RPMI8226 (cell line): Measurements from ENCODE around the gene TJP3.

Experiments used
- DNase-seq: peaks from one replicate; pipeline ENCODE4 v3.0.0-alpha.2; 2015

The TJP3 gene

DNA sequence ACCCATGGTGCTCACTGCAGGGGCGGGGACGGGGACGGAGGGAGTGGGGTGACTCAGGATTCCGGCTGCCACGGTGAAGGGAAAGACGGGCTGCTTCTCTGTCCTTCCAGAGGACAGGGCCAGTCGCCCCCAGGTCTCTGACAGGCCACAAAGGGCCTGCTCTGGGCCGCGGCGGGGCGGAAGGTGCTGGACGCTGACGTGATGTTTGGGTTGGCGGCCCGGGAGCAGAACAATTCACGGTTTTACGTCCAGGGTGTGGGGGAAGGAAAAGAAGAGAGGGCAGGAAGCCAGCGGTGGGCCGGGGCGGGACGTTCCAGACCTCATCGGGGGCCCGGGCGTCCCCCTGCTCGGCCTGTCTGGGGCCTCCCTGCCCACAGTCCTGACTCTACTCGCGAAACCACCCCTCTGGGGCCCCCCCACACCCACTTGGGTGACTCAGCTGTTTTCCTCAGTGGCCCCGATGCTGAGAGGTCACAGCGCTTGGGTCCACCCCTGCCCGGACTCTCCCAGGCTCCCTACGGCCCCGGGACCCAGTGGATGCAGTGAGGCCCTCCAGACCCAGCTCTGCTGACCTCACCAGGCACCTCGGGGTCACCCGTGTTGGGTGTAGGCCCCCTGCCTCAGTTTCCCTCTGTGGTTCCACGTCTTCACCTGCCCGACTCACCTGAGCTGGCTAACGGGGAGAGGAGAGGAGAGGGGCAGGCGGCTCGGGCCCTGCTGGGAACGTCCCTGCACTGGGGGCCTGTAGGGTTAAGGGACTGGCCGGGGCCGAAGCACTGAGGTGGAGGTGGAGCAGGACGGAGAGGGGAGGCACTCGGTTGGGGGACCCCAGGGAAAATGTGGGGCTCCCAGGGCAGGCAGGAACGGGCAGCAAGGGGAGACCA lies 37.1 kb upstream of the TJP3 start:
- no peak for DNase-seq

DNA sequence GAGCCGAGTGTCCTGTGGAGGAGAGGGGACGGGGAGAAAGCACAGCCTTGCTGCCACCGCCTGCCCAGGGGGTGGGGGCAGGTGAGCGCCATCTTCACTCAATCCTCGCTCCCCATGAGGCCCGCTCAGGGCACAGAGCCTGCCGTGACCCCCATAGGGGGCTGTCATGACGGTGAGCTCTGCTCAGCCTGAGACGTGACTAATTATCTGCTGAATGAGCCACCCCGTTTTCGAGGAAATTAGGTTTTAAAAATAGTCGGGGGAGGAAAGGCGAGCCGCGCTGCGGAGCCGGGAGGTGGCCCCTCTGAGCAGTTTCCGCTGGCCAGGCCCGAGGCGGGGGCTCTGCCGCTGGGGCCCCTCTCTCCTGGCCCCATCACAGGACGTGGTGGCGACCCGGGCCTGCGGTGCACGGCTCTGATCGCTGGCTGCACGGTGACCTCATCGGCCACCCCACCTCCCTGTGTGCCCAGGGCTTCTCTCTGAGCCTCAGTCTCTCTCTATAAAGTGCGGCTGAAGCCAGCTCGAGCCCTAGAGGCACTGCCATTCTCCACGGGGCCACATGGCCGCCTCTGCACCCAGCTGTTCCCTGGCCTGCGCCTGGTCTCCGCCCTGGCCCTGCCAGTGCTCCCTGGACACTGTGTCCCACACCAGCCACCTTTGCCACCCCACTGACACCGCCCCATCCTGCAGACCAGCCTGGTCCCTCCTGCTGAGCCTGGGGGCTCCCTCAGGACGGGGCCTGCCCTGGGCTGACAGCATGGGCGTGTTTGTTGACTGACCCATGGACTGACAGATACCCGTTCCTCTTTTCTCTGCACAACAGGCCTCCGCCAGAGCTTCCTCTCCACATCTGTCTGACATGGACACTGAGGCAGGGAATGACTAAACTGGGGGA lies 36.3 kb upstream of the TJP3 start:
- DNase-seq, result no peak

DNA sequence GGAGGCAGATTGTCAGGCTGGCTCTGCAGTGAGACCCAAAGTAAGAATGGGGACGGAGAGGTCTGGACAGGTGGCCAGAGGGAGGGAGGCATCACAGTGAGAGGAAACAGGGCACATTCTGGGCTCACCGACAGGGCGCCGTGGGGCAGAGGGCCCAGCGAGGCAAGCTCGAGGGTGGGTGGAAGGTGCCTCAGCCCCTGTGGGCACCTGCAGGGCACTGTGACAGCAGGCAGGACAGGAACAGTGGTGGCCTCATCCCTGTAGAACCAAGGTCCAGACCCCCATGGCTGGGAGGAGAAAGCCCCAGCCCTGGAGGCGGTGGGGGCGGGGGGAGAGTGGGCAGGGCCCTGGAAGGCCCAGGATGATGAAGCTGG lies 35.6 kb upstream of the TJP3 start:
- no peak for DNase-seq

DNA sequence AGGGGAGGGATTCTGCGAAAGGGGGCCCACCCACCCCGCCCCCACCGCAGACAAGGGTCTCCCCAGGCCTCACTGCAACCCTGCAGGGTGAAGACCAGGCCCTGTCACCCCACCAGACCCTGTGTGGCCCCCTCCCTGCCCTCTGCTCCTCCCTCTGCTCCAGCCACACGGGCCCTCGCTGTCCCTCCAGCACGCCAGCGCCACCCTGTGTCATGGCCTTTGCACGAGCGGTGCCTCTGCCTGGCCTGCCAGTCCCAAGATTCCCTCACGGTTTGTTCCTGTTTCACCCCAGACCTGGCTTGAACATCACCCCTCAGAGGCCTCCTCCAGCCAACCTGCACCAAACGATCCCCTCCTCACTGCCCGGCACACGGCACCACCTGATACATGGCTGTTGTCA lies 35.2 kb upstream of the TJP3 start:
- no peak for DNase-seq

DNA sequence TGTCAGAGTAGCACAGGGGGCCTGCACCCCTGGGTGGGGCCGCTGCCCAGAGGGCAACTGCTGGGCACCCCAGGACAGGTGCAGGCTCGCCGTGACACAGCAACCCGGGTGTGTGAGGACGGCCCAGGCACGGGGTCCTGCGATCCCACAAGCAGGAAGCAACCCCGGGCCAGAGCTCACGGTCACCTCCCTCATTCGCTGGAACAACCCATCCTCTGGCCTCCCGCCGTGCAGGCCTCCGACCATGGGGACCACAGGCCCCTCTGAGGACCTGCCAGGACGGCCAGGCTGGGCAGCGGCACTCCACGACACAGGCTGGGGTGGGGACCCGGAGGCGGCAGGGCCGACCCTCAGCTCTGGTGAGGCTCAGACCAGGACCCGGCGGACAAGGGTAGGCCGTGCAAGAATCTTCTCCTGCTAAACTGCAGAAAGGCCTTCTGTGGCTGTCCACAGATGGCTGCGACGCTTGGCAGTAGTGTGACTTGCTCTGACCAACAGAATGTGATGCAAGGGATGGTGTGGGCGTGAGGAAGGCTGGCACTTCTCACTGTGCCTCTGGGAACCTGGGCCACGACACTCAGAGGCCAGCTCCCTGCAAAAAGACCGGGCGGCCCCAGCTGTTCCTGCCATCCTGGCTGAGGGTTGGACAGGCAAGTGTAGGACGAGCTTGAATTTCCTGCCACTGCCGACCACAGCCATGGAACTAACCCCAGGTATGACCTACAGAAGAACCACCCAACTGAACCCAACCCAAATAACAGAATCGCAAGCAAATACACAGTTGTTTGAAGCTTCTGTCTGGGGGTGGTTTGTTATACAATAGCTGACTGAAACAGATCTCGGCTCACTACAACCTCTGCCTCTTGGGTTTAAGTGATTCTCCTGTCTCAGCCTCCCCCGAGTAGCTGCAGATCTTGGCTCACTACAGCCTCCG lies 34.4 kb upstream of the TJP3 start:
- no peak for DNase-seq

DNA sequence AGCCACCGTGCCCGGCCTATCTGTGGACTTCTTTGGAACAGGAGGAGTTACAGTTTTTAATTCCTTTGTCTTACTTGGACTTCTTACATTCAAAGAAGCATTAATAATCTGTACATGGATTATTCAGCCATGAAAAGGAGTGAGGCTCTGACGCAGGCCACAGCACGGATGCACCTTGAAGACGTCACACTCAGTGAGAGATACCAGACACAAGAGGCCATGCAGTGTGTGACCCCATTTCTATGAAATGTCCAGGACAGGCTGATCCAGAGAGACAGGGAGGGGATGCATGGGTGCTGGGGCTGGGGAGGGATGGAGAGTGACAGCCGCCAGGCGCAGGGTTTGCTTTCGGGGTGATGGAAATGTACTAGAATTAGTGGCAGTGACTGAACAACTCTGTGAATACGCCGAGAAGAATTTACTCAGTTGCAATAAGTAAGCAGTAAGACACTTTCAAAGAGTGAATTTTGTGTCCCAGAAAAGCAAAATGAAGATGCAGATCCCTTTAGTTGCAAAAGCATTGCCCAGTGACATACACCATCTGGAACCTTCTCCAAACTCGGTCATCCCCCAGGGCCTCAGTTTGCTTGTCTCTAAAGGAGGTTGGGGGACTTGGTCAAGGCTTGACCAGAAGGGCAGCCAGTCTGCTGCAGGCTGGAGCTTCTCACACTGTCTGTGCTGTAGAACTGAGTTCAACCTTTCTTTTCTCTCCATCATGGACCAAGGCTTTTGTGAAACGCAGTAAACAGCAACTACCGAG lies 33.2 kb upstream of the TJP3 start:
- DNase-seq, result no peak

DNA sequence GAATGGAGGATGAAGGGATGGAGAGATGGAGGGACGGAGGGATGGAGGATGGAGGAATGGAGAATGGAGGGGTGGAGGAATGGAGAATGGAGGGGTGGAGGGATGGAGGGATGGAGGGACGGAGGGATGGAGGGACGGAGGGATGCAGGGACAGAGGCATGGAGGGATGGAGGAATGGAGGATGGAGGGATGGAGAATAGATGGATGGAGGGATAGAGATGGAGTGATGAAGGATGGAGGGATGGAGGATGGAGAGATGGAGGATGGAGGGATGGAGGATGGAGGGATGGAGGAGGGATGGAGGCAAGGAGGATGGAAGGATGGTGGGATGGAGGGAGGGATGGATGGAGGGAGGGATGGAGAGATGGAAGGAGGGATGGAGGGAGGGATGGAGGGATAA lies 30.0 kb upstream of the TJP3 start:
- DNase-seq, result no peak

DNA sequence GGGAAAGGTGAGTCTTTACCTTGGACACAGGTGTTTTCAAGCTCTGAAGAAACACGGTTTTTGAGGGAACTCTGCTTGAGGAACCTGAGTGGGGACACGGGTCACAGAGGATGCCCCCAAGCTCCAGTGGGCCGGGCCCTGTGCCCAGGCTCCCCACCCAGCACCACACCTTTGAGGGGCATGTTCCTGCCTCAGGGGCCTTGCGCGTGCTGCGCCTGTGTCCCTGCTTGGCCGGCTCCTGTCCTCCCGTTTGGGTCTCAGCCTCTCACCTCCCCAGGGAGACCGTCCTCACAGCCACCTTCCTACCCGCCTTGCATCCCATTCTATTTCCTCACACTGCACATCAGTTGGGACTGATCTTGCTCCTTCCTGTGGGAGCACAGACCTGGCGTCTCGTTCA lies 29.0 kb upstream of the TJP3 start:
- DNase-seq, result no peak

DNA sequence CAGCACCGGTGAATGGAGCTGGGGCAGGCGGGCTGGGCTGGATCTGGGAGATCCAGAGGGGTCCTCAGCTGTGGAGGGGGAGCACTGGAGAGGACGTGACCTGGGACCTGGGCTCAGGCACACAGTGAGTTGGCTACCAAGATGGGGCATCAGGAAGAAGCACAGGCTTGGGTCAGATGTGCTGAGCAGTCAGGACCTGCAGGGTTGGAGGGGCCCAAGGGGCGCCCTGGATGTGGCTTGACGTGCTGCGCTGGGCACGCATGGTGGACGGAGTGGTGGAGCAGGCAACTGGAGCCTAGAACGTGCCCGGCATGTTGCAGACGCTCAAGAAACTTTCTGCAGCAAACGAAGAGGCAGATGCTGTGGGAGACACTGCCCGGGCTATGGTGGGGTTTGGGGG lies 28.6 kb upstream of the TJP3 start:
- no peak for DNase-seq

DNA sequence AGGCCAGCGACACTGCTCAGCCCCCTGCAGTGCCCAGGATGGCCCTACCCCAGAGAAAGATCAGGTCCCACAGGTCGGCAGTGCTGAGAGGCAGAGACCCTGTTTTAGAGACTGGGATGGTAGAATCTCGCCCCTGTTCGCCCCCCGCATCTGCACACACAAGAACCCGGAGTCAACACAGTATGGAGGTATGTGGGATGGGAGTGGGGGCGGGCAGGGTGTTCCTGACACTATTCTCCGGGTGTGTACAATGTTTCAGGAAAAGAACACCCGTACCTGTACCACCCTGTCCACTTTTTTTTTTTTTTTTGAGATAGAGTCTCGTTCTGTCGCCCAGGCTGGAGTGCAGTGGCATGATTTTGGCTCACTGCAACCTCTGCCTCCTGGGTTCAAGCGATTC lies 27.2 kb upstream of the TJP3 start:
- no peak for DNase-seq

DNA sequence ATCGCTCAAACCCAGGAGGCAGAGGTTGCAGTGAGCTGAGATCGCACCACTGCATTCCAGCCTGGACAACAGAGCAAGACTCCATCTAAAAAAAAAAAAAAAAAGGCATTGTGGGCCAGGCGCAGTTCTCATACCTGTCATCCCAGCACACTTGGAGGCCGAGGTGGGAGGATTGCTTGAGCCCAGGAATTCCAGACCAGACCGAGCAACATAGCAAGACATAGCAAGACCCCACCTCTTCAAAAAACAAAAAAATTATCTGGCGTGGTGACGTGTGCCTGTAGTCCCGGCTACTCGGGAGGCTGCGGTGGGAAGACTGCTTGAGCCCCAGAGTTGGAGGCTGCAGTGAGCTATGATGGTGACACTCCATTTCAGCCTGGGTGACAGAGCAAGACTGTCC lies 25.9 kb upstream of the TJP3 start:
- no peak for DNase-seq

DNA sequence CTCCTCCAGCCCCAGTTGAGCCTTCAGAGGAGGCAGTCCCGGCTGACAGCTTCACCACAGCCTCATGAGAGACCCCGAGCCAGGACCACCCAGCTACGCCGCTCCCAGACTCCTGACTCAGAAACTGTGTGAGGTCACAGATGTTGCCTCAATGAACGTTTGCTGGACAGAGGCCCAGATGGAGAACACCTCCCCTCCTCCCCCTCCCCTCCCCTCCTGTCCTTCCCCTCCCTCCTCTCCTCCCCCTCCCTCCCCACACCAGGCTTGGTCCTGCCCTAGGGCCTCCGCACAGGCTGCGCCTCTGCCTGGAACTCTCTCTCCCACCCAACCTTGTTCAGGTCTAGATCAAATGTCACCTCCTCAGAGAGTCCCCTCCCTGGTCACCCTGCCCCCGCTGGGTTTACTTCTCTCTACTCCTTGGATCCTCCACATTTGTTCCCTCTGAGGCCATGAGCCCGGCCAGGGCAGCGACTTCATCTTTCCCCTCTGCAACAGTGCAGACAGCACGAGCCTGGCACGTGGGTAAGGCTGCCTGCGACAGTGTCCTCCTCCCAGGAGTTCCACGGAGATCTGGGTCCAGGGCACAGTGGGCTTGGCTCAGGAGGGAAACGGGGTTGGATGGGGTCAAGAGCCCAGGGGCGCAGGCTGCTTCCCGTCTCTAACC lies 25.3 kb upstream of the TJP3 start:
- no peak for DNase-seq

DNA sequence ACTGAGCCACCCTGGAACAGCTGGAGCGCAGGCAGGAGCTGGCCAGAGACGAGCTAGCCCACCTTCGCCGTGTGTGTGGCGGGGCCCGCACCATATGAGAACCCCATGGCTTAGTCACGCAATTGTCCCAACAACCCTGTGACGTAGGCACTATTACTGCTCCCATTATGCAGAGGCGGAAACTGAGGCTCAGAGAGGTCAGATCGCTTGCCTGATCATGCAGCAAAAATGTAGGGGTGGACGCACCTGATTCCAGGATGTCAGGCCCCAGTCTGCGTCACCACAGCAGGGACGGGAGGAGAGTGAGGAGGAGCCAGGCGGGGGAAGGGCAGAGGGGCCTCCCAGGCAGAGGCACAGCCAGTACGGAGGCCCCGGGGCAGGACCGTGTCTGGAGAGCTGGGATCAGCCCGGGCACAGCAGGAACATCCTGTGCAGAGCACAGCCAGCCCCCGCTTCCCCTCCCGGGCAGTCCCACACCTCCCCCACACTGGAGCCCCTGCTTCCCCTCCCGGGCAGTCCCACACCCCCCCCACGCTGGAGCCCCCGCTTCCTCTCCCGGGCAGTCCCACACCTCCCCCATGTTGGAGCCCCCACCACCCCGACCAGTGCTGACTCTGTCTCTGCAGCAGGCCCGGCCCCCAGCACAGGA lies 24.7 kb upstream of the TJP3 start:
- DNase-seq, result no peak

DNA sequence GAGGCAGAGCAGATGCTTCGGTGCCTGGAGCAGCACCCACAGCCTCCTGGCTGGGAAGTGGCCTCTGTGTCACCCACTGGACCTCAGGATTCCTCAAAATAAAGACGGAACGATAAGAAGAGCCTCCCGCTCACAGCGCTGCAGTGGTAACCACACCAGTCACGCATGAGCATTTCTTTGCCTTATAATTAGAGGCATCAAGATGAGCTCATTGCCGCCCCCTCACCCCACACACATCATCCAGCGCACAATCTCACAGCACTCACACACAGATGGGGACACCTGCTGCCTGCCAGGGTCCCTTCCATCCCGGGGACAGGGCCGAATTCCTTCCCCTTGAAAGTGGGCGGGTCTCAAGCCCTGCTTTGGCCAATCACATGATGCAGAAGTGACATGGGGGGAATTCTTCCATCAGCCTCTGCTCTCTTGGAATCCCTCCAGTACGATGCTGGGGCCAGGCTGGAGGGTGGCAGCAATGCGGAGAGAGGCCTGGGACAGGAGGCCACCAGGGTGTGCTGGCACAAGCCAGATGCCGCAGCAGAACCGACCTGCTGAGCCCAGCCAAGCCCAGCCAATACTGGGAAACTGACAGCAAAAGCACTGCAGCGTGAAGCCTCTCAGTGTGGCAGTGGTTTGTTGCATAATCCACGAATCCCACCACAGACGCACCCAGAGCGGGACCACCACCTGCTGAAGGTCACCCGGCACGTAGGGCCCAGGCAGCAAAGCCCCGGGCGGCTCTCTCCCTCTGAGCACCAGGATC lies 23.9 kb upstream of the TJP3 start:
- DNase-seq, result no peak

DNA sequence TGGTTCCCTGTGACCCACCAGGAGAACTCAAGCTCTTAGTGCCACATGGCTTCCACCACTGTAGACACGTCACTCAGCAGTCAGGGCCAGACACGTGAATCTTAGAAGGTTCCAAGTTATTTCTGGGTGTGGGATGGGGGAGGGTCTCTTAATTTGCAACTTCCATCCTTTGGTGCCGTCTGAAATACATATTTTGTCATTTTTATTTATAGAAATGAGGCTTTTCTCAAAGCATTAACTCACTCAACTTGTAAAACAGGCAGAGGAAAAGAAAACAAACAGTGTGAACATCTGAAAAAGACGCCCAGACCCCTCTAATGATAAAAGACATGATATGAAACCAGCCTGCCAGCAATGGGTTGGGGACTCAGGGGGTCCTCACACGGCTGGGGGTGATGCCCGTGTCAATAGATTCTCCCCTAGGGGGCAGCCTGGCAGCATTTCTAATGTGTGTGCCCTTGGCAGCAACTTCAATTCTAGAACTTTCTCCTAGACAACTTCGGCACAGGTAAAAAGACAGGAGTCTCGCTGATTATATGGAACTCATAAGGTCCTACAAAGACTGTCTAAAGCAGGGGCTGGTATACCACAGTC lies 23.3 kb upstream of the TJP3 start:
- no peak for DNase-seq

DNA sequence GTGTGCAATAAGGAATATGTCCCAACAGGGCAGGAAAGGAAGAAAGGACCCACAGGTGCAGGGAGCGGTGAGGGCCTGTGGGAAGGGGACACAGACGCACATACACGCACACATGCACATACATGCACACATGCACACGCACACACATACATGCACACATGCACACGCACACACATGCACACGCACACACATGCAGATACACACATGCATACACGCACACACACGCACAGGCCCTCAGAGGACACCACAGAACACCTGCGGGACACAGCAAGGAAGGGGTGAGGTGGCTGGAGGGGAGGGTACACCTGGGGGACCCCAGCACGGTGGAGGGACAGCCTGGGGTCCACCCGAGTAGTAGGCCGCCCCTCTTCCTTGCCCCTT lies 20.8 kb upstream of the TJP3 start:
- no peak for DNase-seq

DNA sequence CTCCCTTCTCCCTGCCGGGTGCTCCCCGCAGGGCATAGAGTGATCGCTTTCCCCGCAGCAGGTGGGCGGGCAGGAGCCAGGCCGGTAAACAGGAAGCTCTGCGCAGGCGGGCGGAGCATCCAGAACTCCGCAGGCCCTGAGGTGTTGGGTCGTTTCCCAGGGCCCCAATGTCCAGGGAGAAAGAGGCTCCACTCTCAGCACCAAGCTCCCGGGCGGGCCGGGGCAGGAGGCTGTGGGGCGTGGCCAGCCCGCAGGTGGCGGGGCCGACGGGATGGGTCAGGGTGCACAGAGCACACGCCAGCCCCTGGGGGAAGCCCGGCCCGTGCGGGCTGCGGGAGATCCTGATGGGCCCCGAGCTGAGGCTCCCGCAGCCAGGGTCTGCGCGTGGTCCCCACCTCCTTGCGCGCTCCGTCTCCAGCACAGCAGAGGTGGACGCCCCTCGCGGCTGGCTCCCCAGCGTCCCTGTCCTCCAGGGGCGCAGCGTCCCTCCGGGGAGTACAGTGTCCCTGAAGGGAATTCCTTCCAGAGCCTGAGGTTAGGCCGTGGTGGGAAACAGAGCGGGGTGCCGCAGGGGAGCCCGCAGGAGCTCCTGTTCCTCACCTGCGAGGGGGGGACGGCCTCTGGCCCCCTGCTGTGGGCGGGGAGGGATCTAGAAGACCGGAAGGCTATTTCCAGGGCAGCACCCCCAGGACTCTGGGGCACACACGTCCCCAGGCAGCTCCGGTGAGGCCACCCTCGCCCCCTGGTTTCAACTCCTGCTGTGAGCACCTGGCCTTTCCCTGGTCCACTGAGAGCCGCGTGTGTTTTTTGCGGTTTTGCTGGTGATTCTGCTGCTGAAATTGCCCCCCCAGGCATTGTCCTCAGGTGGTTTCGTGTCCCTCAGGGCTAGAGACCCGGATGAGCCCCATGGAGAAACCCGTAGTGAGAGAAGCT lies 20.1 kb upstream of the TJP3 start:
- DNase-seq, result peak; percentile 87

DNA sequence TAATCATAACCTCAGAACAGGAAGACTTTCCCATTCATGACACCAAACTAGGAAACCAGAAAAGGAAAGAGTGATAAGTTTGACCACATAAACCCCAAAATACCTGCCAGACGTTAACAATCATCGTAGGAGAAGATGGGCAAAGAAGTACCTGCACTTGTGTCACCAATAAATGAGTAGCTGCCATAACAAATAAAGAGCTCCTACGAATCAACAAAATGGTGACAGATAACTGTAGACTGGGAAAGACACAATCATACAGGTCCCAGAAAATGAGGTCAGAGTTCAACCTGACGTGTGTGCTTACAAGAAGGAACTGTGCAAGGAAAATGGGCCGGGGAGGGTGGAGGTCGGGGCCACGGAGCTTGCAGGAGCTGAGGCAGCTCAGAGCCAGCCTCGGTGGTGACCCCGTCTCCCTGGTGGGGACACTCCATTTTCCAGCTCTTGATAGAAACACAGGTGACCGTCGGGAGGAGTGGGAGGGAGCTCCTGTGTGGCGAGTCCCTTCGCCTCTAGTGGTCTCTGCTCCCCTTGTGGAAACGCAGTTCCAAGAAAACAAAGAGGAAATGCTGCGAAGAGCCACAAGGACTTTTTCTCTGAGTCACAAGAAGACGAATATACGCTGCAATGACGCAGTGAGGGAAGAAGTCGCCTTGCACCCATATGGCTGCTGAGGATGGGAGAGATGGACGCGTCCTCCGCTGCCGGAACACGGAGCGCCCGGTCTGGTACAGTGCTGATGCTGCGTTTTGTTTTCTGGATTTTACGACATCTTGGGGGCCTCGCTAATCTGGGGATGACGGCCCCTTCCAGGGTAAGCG lies 17.4 kb upstream of the TJP3 start:
- no peak for DNase-seq
